HepG2 (cell line): Measurements from ENCODE around the gene PHKG2. TPM values are rescaled to one million over a fixed set of nuclear protein-coding genes. Genes with fewer than 3 reads are reported as not detected.

ENCODE experiments used
- ATAC-seq: fragments of 200-7000 bp; cut with Tn5 transposase; 3 replicates; pipeline ENCODE4 v1.9.1; 2020; ENCODE audit warnings: mild to moderate bottlenecking, moderate library complexity
- BruUV-seq: library from RNA; stranded (reverse); fragments of 400-500 nt; replicated peaks from 2 replicates; lab custom pipeline; 2021; lab: Mats Ljungman, UMichigan
- CTCF ChIA-PET: fragments of 300-600 bp; formaldehyde crosslinking; extraction: SDS; loops from one replicate; lab custom pipeline; 2021; ENCODE audit warnings: low total read pairs, inconsistent platforms, low intra/inter-chr PET ratio; lab: Yijun Ruan, JAX
- POLR2A ChIA-PET: fragments of 350-600 bp; sonication (Branson Sonifier 250); formaldehyde crosslinking; loops from one replicate; lab custom pipeline; 2020; ENCODE audit warnings: antibody characterized with exemption, inconsistent platforms; lab: Yijun Ruan, JAX
- DNase-seq: peaks from one replicate; pipeline ENCODE4 v3.0.0-alpha.2; 2015; ENCODE audit warnings: low spot score
- FAIRE-seq: peaks from 3 replicates; lab custom pipeline; 2011; peaks lifted over from hg19 to GRCh38; lab: Jason Lieb, UNC
- H2AFZ ChIP-seq: one replicate; pipeline ENCODE4 v1.6.1; 2011; ENCODE audit warnings: low read length, inconsistent platforms
- H3K27ac ChIP-seq: fragments of 300-600 bp; 3 replicates; pipeline ENCODE4 v1.8.0; 2011; ENCODE audit warnings: mixed run types, mild to moderate bottlenecking, mixed read lengths, low read length, inconsistent platforms; ENCODE audit not compliant: insufficient read depth; ENCODE audit errors: extremely low read length
- H3K27me3 ChIP-seq, 2 experiments: fragments of 200-600 bp in 1 of 2; 2 replicates in 1 of 2; 3 replicates in 1 of 2; pipeline versions ENCODE4 v1.6.0 to v1.8.0; 2011; ENCODE audit warnings: low read length in 2 of 2, mild to moderate bottlenecking in 2 of 2, moderate library complexity in 2 of 2, inconsistent platforms in 1 of 2; ENCODE audit not compliant: insufficient read depth in 2 of 2, control insufficient read depth in 1 of 2
- H3K36me3 ChIP-seq, 2 experiments: fragments of 200-600 bp in 1 of 2; replicated peaks in 1 of 2; 2 replicates in 1 of 2; 3 replicates in 1 of 2; pipeline versions ENCODE4 v1.5.1 to v1.8.0; 2011; ENCODE audit warnings: low read length in 2 of 2, inconsistent platforms in 1 of 2; ENCODE audit not compliant: insufficient read depth in 2 of 2, control insufficient read depth in 1 of 2
- H3K4me1 ChIP-seq: 2 replicates; pipeline ENCODE4 v1.5.1; 2012; ENCODE audit warnings: low read length, inconsistent platforms; ENCODE audit not compliant: insufficient read depth
- H3K4me2 ChIP-seq: 2 replicates; pipeline ENCODE4 v1.6.0; 2011; ENCODE audit warnings: low read depth, low read length, inconsistent platforms
- H3K4me3 ChIP-seq, 3 experiments: fragments of 200-600 bp in 1 of 3; sonication (generic), shearing (Covaris generic) in 1 of 3; replicated peaks in 1 of 3; 2 replicates each; pipeline ENCODE4 v1.5.1; 2011 to 2016; ENCODE audit warnings: low read length in 3 of 3, inconsistent platforms in 2 of 3, low read depth in 2 of 3, mild to moderate bottlenecking in 2 of 3, control low read depth in 1 of 3, mixed read lengths in 1 of 3; ENCODE audit not compliant: insufficient read depth in 1 of 3
- H3K79me2 ChIP-seq: one replicate; pipeline ENCODE4 v1.6.1; 2011; ENCODE audit warnings: low read length, inconsistent platforms; ENCODE audit not compliant: insufficient read depth
- H3K9ac ChIP-seq: 2 replicates; pipeline ENCODE4 v1.6.0; 2011; ENCODE audit warnings: mild to moderate bottlenecking, low read depth, low read length, inconsistent platforms; ENCODE audit not compliant: insufficient read depth
- H3K9me3 ChIP-seq: 2 replicates; pipeline ENCODE4 v1.5.1; 2012; ENCODE audit warnings: mild to moderate bottlenecking, low read length
- H4K20me1 ChIP-seq: 2 replicates; pipeline ENCODE4 v1.6.0; 2011; ENCODE audit warnings: inconsistent platforms, mild to moderate bottlenecking, low read length, moderate library complexity; ENCODE audit not compliant: insufficient read depth
- FOSL2 ChIP-seq: sonication (generic); formaldehyde crosslinking; IDR thresholded peaks from 2 replicates; pipeline ENCODE4 v1.4.0; 2020; ENCODE audit warnings: missing genetic modification reagents
- IRF1 ChIP-seq: sonication (generic); formaldehyde crosslinking; IDR thresholded peaks from 2 replicates; pipeline ENCODE4 v1.4.0; 2020; ENCODE audit warnings: low read depth, mild to moderate bottlenecking, missing genetic modification reagents
- RXRB ChIP-seq: IDR thresholded peaks from 2 replicates; pipeline ENCODE4 v1.6.1; 2016; ENCODE audit warnings: borderline replicate concordance, missing genetic modification reagents, missing compliant biosample characterization
- ZBTB8A ChIP-seq: sonication (generic); formaldehyde crosslinking; IDR thresholded peaks from 2 replicates; pipeline ENCODE4 v1.4.0; 2020; ENCODE audit warnings: mild to moderate bottlenecking, low read depth, missing genetic modification reagents, borderline replicate concordance
- ZNF576 ChIP-seq: sonication (generic); formaldehyde crosslinking; IDR thresholded peaks from 2 replicates; pipeline ENCODE4 v1.4.0; 2020; ENCODE audit warnings: mild to moderate bottlenecking, missing genetic modification reagents
- ZNF781 ChIP-seq: sonication (generic); formaldehyde crosslinking; IDR thresholded peaks from 2 replicates; pipeline ENCODE4 v1.5.1; 2020; ENCODE audit warnings: borderline replicate concordance, mild to moderate bottlenecking, missing genetic modification reagents; ENCODE audit errors: not compliant biosample characterization
- ZSCAN20 ChIP-seq: sonication (generic); formaldehyde crosslinking; IDR thresholded peaks from 2 replicates; pipeline ENCODE4 v1.4.0; 2020; ENCODE audit warnings: missing genetic modification reagents, mild to moderate bottlenecking, borderline replicate concordance
- WGBS: methylation state at CpG from one replicate; pipeline ENCODE4 v1.1.6; 2017; ENCODE audit warnings: low lambda C conversion rate; 5-methylcytosine and 5-hydroxymethylcytosine counted together
- in situ Hi-C: cut with HindIII; loops from 2 replicates; pipeline ENCODE4 v1.10.0; 2017; ENCODE audit warnings: low pct_unique_long_range_greater_than_20kb; ENCODE audit not compliant: extremely low pct_ligation_motif_present
- intact Hi-C: fragments of 100-400 bp; cut with micrococcal nuclease; formaldehyde crosslinking; loops from one replicate; pipeline ENCODE4 v1.10.0; 2022; ENCODE audit not compliant: unreplicated experiment
- polyA plus RNA-seq, 8 experiments: library from polyadenylated mRNA; depleted of rRNA in 3 of 8; stranded (reverse) in 7 of 8; unstranded in 1 of 8; fragments of >200 nt; fragmentation: Illumina TruSeq in 4 of 8; extraction: Trizol in 4 of 8; gene quantifications; 2 replicates each; pipeline versions ENCODE4 v1.2.1 to v1.2.3, GENCODE V29; 2011 to 2016; ENCODE audit warnings: low read depth in 4 of 8, missing spikeins in 1 of 8, mixed read lengths in 1 of 8; ENCODE audit not compliant: insufficient read depth in 1 of 8
- total RNA-seq, 5 experiments: library from RNA; depleted of rRNA; stranded (reverse); fragments of >200 nt; fragmentation: Illumina TruSeq; extraction: Trizol; gene quantifications; 2 replicates each; pipeline ENCODE4 v1.2.3, GENCODE V29; 2016; ENCODE audit warnings: low read depth in 1 of 5

The PHKG2 gene
- total and polyA plus RNA-seq, 2 of the 13 experiments (the other 11 are each of a cell fraction or from before 2014, with no cell fraction given), result 37.4 to 42.1 TPM

GRCh38 chr16:30721606-30722005, 26.6 kb upstream of the PHKG2 start:
- Histone ChIP-seq H3K79me2 (no peaks in the 10 kb centered on the region), H3K4me3 (no peak overlapping the region), H3K4me2 (no peak overlapping the region), H3K9me3 (no peaks in the 10 kb centered on the region), H4K20me1 (no peaks in the 10 kb centered on the region; the same call in 1 of the 2 replicates), H3K4me1 (peaks cover 8% of the 10 kb centered on the region), H3K36me3 (peaks cover 68 to 89% of the 10 kb centered on the region in 2 experiments), H3K27ac (no peak overlapping the region), H3K27me3 (no peaks in the 10 kb centered on the region), H2AFZ (no peak overlapping the region), H3K9ac (no peak overlapping the region)
- in situ Hi-C loops (no loop called here), intact Hi-C loops (no loop called here)
- CTCF ChIA-PET, result no interaction called here
- FAIRE-seq (no peak), ATAC-seq (no peak), DNase-seq (no peak)
- POLR2A ChIA-PET, result interaction anchor here (0.8 to 0.9 kb wide), 2 partner anchors 10 to 26 kb away, joined by 3 to 4 read pairs; no protein-coding TSS in a partner anchor
- WGBS, result 96% methylated on average over 1 of the region's 1 CpG
- BruUV-seq, result no TSS peak
- no peak for TF ChIP-seq ZNF781 (CRISPR knock-in tag)
- TF ChIP-seq FOSL2, result no peak
- no peak for TF ChIP-seq RXRB (CRISPR knock-in tag)
- no peak for TF ChIP-seq ZNF576
- TF ChIP-seq IRF1 (CRISPR knock-in tag), result no peak
- no peak for TF ChIP-seq ZSCAN20 (CRISPR knock-in tag)
- TF ChIP-seq ZBTB8A (CRISPR knock-in tag), result no peak
